Raji (cell line): ENCODE data around the gene B3GALT6.

Experiments used
- POLR2A ChIP-seq: IDR thresholded peaks from 2 replicates; pipeline ENCODE4 v1.6.1; 2011; ENCODE audit warnings: low read depth, low read length, control low read depth; ENCODE audit not compliant: insufficient read depth

B3GALT6 gene

DNA sequence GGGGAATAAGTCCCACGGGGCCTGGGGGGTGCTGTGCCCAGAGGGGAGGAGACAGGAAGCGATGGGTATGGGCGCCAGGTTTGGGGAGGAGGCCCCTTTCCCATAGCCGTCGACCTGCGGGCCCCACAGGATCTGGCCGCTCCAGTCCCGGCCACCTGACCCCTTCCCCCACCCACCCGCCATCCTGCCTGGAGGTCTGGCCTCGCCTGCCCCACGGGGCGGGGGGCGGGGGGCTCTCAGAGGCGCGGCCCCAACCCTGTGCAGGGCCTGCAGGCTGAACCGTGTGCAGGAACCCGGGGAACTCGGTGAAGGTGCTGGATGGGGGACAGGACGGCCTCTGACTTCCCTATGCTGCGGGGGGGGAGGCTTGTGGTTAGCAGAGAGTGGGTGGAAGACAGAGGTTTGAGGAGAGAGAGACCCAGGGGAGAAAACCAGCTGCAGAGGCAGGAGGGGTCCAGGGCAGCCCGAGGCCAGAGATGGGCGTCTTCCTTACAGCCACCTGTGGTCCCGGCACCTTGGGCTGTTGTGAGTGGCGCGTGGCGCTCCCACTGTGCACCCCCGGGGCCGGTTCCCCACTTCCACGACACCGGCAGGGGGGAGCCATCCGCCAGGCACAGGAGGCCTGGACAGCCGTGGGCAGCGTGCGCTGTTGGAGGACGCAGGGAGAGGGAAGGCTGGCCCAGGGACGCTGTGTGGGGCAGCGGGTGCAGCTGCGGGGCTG lies 23.2 kb upstream of the B3GALT6 start:
- TF ChIP-seq POLR2A: no peak

DNA sequence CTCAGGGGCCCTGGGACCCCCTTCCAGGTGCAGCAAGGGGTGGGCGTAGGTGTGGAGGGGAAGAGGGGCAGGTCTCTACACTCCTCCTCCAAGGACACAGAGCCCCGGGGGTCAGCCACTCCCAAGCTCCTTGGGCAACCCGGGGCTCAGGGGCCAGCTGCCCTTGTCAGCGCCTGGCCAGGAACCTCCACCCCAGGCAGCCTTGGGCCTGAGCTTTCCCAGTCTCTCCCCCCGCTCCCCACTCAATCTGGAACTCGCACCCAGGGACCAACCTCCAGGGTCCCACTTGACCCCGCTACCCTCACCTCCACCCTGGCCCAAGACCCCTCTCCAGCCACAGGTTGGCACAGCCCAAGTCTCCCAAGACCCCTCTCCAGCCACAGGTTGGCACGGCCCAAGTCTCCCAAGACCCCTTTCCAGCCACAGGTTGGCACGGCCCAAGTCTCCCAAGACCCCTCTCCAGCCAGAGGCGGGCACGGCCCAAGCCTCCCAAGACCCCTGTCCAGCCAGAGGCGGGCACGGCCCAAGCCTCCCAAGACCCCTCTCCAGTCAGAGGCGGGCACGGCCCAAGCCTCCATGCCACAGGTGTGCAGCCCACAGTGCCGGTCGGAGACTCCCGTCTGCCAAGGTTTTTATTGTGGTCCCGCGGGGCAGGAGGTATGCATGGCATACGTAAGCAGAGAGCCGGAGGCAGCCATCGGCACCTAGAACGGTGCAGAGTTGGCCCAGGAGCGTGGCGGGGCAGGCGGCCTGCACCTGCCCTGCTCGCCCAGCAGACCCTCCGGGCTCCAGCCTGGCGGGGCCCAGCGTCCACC lies 21.1 kb upstream of the B3GALT6 start:
- no peak for TF ChIP-seq POLR2A

DNA sequence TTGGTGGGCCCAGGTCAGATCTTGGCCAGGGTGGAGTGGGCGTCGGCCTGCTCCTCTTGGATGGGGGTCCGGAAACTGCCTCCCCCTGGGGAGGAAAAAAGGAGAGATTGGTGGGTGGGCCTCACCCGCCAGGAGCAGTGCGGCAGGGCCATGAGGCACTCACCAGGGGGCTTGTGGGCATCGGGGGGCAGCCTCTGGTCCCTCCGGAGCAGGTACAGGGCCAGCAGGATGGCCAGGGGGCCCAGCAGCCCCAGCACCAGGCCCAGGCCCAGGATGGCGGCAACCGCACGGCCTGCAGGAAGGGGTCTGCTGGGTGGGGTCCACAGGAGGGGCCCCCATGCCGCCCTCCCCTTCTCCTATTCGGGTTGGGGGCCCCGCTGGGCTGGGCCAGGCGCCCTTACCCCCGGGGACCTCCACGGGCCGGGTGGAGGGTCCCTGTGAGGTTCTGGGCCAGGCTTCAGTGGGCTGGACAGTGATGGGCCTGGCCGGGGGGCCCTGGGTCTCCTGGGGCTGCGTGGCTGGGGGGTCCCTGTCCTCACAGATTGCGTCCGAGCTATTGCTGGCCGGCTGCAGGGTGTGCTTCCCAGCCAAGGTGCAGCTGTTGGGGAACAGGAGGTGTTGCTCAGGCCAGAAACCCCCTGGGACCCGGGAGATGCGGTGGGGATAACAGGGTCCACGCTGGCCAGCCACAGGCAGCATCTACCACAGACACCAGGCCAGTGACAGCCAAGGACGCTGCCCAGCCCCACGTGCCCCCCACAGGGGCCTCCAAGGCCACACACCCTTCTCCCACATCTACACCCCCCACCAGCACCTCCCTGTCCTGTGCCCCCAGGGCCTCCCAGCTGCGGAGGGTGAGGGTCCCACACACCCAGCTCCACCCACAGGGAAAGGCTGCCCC lies 20.2 kb upstream of the B3GALT6 start:
- TF ChIP-seq POLR2A: no peak

DNA sequence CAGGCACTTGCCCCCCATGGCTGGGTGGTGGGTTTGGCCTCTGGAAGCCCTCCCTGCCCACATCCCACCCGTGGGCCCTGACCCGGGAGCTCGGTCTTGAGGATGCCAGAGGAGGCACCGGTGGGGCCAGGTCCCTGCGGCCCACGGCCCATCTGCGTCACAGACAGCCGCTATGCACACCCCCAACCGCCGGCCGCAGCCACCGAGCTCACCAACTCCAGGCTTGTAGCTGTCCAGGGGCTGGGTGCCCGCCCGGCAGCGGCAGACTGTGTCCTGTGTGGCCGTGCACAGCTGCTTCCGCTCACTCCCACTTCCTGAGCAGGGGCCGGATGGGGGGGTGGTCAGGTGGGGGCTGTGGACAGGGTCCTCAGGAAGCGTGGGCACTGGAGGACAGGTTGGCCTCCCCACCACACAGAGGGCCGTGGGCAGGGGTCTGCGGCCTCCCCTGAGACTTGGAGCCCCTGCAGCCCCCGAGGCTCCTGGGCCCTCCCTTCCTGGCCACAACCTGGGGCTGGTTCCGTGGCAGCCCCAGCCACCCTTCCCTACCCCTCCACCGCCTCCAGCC lies 19.2 kb upstream of the B3GALT6 start:
- TF ChIP-seq POLR2A: no peak

DNA sequence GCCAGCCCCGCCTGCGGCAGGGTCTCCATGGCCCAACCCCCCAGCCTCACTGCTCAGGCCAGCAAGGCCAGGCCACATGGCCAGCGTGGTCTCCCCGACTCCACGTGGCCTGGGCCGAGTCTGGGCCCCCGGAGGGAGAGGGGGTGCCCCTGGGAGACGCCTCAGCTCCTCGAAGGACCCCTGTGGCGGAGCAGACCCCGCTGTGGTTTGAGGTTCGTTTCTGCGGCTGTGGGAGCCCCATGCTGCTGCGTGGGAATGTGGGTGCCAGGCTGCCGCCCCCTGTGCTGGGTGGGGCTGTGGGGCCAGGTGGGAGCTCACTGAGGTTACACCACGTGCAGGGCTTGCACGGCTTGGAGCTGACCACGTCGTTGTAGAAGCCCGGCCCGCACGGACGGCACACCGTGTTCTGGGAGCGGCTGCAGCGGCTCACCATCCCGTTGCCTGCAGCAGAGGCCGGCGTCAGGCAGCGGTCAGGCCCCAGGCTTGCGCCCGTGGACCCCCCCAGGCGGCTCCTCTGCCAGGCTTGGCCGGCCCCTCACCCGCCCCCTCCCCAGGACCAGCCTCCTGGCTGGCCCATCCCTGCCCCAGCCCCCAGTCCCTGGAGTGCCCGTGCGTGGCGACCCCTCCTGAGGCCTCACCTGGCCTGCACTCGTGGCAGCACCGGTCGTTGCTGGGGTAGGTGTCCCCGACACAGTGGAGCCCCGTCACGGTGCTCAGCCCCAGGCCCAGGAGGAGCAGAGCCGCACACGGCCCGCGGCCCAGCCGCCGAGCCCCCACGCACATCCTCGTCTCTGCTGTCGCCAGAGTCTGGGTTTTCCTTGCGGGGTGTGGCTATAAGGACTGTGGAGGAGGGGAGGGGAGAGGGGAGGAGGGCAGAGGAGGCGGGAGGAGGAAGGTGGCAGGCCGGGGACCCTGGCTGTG lies 18.4 kb upstream of the B3GALT6 start, which contains the start of gene TNFRSF4:
TNFRSF4 (minus strand) TSS at position 809 of the 921 bp plus-strand sequence; CDS start at position 783, 26 bp downstream.
- no peak for TF ChIP-seq POLR2A

DNA sequence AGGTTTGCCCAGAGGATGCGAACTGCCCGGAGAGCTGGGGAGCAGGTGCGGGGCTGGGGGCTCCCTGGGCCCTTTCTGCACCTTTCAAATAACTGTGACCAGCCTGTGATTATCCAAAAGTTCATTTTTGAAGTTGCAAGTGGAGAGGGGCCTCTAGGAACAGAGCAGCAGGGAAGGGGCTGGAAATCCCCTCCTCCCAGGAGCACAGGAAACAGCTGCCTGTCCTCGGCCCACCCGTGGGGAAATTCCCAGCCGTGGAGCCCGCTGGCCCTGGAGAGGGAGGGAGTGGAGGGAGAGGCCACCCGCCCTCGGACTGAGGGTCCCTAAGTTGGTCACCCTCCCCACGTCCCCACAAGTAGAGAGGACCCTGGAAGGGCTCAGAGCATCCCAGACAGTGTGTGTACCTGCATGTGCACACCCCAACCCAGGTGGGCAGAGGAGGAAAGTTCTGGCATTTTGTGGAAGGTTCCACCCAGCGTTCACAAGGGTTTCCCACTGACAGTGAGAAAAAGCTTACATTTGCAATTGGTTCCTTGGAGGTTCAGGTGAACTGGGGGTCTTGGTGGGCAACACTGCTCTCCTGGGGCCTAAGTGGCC lies 16.9 kb upstream of the B3GALT6 start:
- TF ChIP-seq POLR2A: no peak

DNA sequence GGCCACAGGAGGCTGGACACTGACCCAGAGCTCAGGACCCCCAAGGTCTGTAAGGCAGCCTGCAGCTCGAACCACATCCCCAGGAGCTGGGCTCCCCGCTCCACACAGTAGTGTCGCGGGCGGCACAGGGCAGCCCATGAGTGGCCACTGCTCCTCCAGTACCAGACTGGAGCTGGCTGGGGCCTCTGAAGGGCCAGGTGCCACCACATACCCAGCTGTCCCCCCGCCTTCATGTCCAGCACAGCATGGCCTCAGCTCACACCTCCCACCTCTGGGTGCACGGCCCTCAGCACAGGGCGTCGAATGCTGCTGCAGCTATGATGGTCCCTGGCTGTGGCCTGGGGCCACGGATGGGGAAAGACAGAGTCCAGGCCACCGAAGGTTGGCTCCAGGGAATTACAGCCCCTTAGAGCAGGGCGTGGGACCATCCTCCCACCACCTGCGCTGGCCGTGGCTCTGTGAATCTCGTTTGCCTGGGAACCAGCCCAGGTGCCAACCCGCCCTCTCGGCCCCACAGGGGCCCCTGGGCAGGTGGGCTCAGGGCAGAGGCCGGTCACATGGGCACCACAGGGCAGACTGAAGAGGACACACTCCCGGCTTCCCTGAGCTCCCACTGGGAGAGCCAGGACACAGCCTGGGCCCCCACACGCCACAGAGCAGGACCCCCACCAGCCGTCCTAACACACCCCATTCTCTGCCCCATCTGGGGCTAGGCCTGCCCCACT lies 16.0 kb upstream of the B3GALT6 start:
- TF ChIP-seq POLR2A: no peak

DNA sequence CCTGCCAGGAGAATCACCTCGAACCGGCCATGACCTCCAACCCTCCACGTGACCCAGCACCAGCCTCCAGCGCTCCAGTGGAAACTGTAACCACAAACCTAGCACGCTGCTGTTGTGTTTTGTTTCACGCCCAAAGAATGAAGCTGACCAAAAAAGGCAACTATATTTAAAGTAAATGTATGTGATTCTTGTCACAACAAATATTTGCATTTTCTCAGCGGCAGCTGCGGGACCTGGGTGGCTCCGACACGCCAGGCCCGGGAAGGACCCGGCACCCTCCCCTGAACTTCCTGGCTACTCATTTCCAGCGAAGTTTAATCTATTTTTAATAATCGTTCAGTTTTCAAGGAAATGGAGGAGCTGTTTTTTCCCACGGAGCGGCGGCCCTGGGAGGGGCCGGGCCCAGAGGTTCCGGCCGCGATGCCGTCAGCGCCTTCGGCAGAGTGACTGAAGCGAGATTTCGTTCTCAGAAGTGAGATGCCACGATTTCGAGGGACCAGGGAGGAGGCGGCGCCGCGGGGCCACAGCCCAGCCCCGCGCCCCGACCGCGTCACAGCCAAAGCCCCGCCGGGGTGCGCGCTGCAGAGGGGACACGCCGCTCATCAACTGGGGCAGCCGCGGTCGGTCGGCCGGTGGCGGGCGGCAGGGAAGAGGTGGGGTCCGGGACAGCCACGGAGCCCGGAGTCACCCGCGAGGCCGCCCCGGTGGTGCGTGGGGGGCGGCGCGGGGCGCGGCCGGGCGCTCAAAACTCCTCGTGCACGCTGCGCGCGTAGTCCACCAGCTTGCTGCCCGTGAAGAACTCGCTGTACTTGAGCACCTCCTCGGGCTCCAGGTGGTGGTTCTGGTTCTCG lies 15.0 kb upstream of the B3GALT6 start:
- TF ChIP-seq POLR2A: no peak

DNA sequence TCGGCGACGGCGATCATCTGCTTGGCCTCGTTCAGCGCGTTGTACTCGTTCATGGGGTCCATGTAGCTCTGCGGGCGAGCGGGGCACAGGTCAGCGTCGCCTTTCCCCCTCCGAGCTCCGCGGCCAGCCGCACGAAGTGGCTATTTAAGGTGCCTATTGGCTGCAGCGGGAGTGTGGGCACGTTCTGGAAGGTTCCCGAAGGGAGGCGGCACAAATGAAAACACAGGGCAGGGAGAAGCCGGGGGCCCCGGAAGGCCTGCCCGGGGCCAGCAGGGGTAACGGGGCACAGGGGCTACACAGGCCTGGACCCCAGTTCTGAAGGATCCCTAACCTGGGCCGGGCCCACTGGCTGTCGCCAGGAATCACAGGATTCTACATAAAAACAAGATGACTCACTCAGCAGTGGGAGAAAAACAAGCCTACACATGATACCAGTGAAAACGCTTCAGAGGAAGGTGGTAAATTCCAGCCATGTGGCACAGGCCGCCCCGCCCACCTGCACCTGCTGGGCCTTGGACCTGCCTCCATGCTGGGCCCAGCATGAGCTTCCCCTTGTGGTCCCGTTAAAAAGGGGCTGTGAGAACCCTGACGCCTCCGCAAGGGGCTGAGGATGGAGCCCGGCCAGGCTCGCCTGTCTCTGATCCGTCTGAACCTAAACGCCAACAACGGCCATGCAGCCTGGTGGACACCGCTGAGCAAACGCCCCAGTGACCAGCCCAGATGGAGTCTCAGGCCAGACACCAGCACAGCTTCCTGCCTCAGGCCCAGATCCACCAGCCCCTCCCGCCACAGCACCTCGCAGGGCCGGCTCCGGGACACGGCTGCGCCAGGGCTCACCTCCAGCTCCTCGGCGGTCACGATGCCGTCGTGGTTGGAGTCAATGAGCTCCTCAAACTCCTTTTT lies 14.2 kb upstream of the B3GALT6 start:
- TF ChIP-seq POLR2A: no peak

DNA sequence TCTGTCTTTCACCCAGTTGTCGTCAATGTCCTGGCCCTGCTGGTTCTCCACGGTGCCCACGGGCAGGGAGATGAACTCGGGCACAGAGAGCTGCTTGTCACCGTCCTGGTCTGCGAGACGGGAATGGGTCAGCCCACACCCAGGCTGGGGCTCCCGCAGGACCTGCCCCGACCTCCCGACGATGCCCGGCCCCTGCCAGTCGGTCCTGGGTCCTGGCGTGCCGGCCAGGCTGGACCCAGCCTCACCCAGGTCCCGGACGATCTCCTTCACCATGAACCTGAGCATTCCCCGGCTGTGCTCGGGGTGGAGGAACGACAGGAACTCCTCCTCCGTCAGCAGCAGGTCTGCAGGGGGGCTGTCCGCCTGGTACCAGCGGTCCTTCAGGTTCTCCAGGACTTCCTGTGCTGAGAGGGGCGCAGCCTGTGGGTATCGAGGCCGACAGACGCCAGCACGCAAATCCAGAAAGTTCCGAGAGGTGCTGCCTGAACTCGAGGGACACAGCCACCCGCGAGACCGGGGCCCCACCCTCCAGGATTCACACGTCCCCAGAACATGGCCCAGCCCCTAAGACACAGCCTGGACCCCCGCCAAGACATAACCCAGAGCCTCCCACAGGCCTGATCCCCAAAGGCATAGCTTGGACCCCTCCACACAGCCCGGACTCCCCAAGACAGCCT lies 13.4 kb upstream of the B3GALT6 start:
- no peak for TF ChIP-seq POLR2A
